Chondrocyte (in vitro differentiated cells): Measurements from ENCODE around the gene RBPJ. TPM values are rescaled to one million over a fixed set of nuclear protein-coding genes. Genes with fewer than 3 reads are reported as not detected.

Experiments
- DNase-seq: peaks from one replicate; pipeline ENCODE4 v3.0.0; 2021; ENCODE audit warnings: mixed read lengths, low spot score
- H3K27ac Mint-ChIP-seq: one replicate; pipeline ENCODE4 v1.8.0; 2021; ENCODE audit warnings: mild to moderate bottlenecking, moderate library complexity, mixed read lengths; ENCODE audit not compliant: unreplicated experiment
- H3K27me3 Mint-ChIP-seq: 2 replicates; pipeline ENCODE4 v1.8.0; 2021; ENCODE audit warnings: low read depth, mixed read lengths
- H3K36me3 Mint-ChIP-seq: 2 replicates; pipeline ENCODE4 v1.8.0; 2021; ENCODE audit warnings: low read depth, mixed read lengths
- H3K4me1 Mint-ChIP-seq: 2 replicates; pipeline ENCODE4 v1.8.0; 2021; ENCODE audit warnings: low read depth, mild to moderate bottlenecking, mixed read lengths
- H3K4me3 Mint-ChIP-seq: one replicate; pipeline ENCODE4 v1.8.0; 2021; ENCODE audit warnings: mild to moderate bottlenecking, moderate library complexity, mixed read lengths; ENCODE audit not compliant: unreplicated experiment
- H3K9me3 Mint-ChIP-seq: 2 replicates; pipeline ENCODE4 v1.8.0; 2021; ENCODE audit warnings: low read depth, mixed read lengths
- CTCF ChIP-seq: fragments of 200-600 bp; sonication (generic); IDR thresholded peaks from 2 replicates; pipeline ENCODE4 v1.5.0; 2021; ENCODE audit warnings: antibody characterized with exemption, mild to moderate bottlenecking, moderate library complexity
- total RNA-seq: library from RNA; stranded (reverse); gene quantifications from 3 replicates; pipeline ENCODE4 v1.2.1, GENCODE V29; 2021

Gene RBPJ
- total RNA-seq, 1 donor from 2014 or later: 58.5 TPM

DNA sequence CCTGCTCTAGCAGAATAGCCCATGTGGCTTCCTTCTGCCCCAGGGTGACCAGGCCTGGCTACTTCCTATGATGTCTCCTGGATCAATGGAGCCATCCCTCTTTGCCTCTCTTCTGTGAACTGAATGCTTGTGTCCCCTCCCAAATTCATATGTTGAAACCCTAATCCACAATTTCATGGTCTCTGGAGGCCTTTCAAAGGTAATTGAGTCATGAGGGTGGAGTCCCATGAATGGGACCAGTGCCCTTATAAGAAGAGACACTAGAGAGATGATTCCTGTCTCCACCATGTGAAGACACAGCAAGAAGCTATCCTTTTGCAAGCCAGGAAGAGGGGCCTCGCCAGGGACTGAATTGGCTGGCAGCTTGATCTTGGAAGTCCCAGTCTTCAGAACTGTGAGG is 151.1 kb downstream of the RBPJ start:
- Mint-ChIP-seq H3K27ac (no peak overlapping the region), H3K27me3 (peaks cover 3% of the 10 kb centered on the region), H3K36me3 (no peaks in the 10 kb centered on the region), H3K4me3 (no peak overlapping the region), H3K9me3 (no peaks in the 10 kb centered on the region), H3K4me1 (no peaks in the 10 kb centered on the region)
- TF ChIP-seq CTCF: no peak
- no peak for DNase-seq

DNA sequence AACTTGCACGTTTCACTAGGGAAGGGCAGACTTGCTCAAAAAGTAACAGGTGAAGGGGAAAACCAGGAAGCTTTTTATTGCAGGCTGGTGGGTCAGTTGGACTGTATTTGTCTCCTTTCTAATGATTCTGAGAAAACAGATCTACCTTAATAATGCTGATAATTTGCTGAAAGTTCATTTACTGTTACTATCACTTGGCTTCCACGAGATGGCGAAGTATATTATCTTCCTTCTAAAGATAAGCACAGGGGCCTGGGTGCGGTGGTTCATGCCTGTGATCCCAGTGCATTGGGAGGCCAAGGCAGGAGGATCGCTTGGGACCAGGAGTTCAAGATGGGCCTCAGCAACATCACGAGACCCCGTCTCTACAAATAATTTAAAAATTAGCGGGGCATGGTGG is 153.1 kb downstream of the RBPJ start:
- peaks cover 3% of the 10 kb centered on the region for H3K27me3 Mint-ChIP-seq
- no peak for TF ChIP-seq CTCF
- peaks cover 4% of the 10 kb centered on the region for H3K4me1 Mint-ChIP-seq
- no peak overlapping the region for H3K27ac Mint-ChIP-seq
- no peaks in the 10 kb centered on the region for H3K9me3 Mint-ChIP-seq
- H3K4me3 Mint-ChIP-seq: no peak overlapping the region
- H3K36me3 Mint-ChIP-seq: no peaks in the 10 kb centered on the region
- no peak for DNase-seq

DNA sequence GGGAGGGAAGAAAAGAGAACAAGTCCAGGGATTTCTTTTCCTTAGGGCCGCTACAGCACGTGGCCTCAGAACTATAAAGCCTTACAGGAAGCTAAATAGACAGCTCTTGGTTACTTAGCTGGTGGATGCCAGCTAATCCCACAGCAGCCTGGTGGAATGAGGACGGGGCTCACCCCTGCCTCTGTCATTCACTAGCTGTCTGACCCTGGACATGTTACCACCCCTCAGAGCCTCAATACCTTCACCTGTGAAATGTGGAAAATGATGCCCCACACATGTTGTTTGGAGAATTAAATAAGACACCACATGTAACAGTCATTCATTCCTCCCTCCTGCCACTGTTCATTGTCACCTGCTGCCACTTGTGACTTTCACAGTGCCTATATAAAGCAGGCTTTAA is 153.7 kb downstream of the RBPJ start:
- H3K27ac Mint-ChIP-seq: no peak overlapping the region
- TF ChIP-seq CTCF: no peak
- no peaks in the 10 kb centered on the region for H3K36me3 Mint-ChIP-seq
- no peaks in the 10 kb centered on the region for H3K9me3 Mint-ChIP-seq
- peaks cover 6% of the 10 kb centered on the region for H3K4me1 Mint-ChIP-seq
- DNase-seq: no peak
- H3K4me3 Mint-ChIP-seq: no peak overlapping the region
- H3K27me3 Mint-ChIP-seq: peaks cover 3% of the 10 kb centered on the region

DNA sequence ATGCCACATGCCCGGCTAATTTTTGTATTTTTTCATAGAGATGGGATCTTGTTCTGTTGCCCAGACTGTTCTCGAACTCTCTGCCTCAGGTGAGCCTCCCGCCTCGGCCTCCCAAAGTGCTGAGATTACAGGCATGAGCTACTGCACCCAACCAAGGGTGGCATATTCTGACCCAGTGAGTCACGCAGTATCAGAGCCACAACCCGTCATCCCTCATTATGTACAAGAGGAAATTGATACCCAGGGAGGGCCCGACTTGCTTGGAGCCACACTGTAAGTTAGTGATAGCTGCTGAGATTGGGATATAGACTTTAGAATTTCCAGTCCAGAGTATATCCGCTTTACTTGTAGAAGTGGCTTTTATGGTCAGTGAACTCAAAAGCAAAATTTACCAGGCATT is 154.9 kb downstream of the RBPJ start:
- Mint-ChIP-seq H3K9me3 (no peaks in the 10 kb centered on the region), H3K4me3 (no peak overlapping the region), H3K27me3 (peaks cover 3% of the 10 kb centered on the region), H3K27ac (no peak overlapping the region), H3K4me1 (peaks cover 8% of the 10 kb centered on the region), H3K36me3 (no peaks in the 10 kb centered on the region)
- no peak for DNase-seq
- TF ChIP-seq CTCF: no peak

DNA sequence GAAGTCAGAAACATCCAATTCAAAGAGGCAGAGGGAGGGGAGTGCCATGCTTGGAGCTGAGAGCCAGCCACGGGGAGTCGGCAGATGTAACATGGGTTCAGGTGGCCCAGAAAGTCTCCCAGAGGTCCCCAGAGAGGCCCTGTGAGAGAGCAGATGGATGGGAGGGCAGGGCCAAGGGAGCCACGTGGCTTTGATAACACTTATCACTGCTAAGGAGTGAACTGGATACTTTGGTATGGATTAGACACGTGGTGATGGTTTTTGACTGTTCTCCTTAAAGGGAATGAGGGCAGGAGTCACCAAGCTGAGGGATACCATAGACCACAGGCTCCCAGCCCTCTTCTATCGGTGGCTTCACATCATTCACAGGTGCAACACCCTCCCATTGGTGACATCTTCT is 155.7 kb downstream of the RBPJ start:
- no peak for DNase-seq
- Mint-ChIP-seq H3K27me3 (peaks cover 4% of the 10 kb centered on the region), H3K27ac (no peak overlapping the region), H3K4me3 (no peak overlapping the region), H3K4me1 (peaks cover 8% of the 10 kb centered on the region), H3K9me3 (no peaks in the 10 kb centered on the region), H3K36me3 (no peaks in the 10 kb centered on the region)
- TF ChIP-seq CTCF: no peak
